GM12878 (cell line): ENCODE measurements around the gene CHRDL1. TPM values are rescaled to one million over a fixed set of nuclear protein-coding genes. Genes with fewer than 3 reads are reported as not detected.

Experiments
- ATAC-seq: fragments of 200-7000 bp; cut with Tn5 transposase; 3 replicates; pipeline ENCODE4 v1.9.1; 2020; ENCODE audit warnings: mild to moderate bottlenecking, moderate library complexity
- BruUV-seq: library from RNA; stranded (reverse); fragments of 400-500 nt; replicated peaks from 2 replicates; lab custom pipeline; 2021; lab: Mats Ljungman, UMichigan
- CTCF ChIA-PET: fragments of 300-600 bp; sonication (Branson Sonifier 250); formaldehyde crosslinking; extraction: SDS; loops from one replicate; lab custom pipeline; 2021; ENCODE audit warnings: inconsistent platforms; lab: Yijun Ruan, JAX
- POLR2A ChIA-PET: fragments of 350-600 bp; formaldehyde crosslinking; extraction: SDS; loops from one replicate; lab custom pipeline; 2021; ENCODE audit warnings: inconsistent platforms; lab: Charles Lee
- RAD21 ChIA-PET: fragments of 300-600 bp; sonication (Branson Sonifier 250); formaldehyde crosslinking; loops from one replicate; lab custom pipeline; 2023; ENCODE audit warnings: antibody characterized with exemption; ENCODE audit not compliant: unreplicated experiment; lab: Charles Lee
- SMC1A ChIA-PET: fragments of 300-600 bp; sonication (Branson Sonifier 250); formaldehyde crosslinking; loops from one replicate; lab custom pipeline; 2023; ENCODE audit not compliant: unreplicated experiment, uncharacterized antibody; lab: Charles Lee
- DNase-seq: peaks from one replicate; pipeline ENCODE4 v3.0.0-alpha.2; 2011; ENCODE audit warnings: low read depth, low spot score
- FAIRE-seq: peaks from 3 replicates; lab custom pipeline; 2011; peaks lifted over from hg19 to GRCh38; lab: Jason Lieb, UNC
- H2AFZ ChIP-seq: 2 replicates; pipeline ENCODE4 v1.6.0; 2011; ENCODE audit warnings: low read depth, low read length, control low read depth; ENCODE audit not compliant: control insufficient read depth
- H3K27ac ChIP-seq: 2 replicates; pipeline ENCODE4 v1.5.1; 2011; ENCODE audit warnings: control low read depth; ENCODE audit not compliant: control insufficient read depth, insufficient read depth
- H3K27me3 ChIP-seq, 2 experiments: replicated peaks in 1 of 2; 2 replicates each; pipeline versions ENCODE4 v1.6.0 to v1.6.1; 2011; ENCODE audit warnings: low read length in 1 of 2; ENCODE audit not compliant: control insufficient read depth in 2 of 2, insufficient read depth in 2 of 2
- H3K36me3 ChIP-seq, 2 experiments: 2 replicates each; pipeline ENCODE4 v1.5.1; 2011; ENCODE audit warnings: low read length in 1 of 2; ENCODE audit not compliant: control insufficient read depth in 2 of 2, insufficient read depth in 2 of 2
- H3K4me1 ChIP-seq: 2 replicates; pipeline ENCODE4 v1.6.1; 2011; ENCODE audit warnings: mild to moderate bottlenecking, low read length, moderate library complexity, mixed read lengths; ENCODE audit not compliant: control insufficient read depth, insufficient read depth
- H3K4me2 ChIP-seq: 2 replicates; pipeline ENCODE4 v1.6.0; 2011; ENCODE audit warnings: control low read depth; ENCODE audit not compliant: control insufficient read depth, insufficient read depth
- H3K4me3 ChIP-seq: fragments of 200-600 bp; sonication (generic); 2 replicates; pipeline ENCODE4 v1.5.1; 2016
- H3K79me2 ChIP-seq: 2 replicates; pipeline ENCODE4 v1.6.0; 2011; ENCODE audit warnings: low read length; ENCODE audit not compliant: control insufficient read depth, insufficient read depth
- H3K9ac ChIP-seq: 2 replicates; pipeline ENCODE4 v1.8.0; 2011; ENCODE audit warnings: low read length, control low read depth, mixed read lengths; ENCODE audit not compliant: control insufficient read depth, insufficient read depth
- H3K9me3 ChIP-seq: replicated peaks from 3 replicates; pipeline ENCODE4 v1.5.1; 2011; ENCODE audit warnings: mild to moderate bottlenecking, low read length; ENCODE audit not compliant: control insufficient read depth, insufficient read depth
- H4K20me1 ChIP-seq: 2 replicates; pipeline ENCODE4 v1.6.0; 2011; ENCODE audit not compliant: control insufficient read depth, insufficient read depth
- ASH2L ChIP-seq: fragments of 300-600, 200-600 bp; sonication (generic); IDR thresholded peaks from 2 replicates; pipeline ENCODE4 v1.6.1; 2017; ENCODE audit warnings: low read depth, mild to moderate bottlenecking, borderline replicate concordance
- ATF7 ChIP-seq: fragments of 450-650 bp; IDR thresholded peaks from 2 replicates; pipeline ENCODE4 v1.6.1; 2016; ENCODE audit warnings: low read depth, mild to moderate bottlenecking
- CBX3 ChIP-seq: fragments of 200-600 bp; sonication (generic); IDR thresholded peaks from 2 replicates; pipeline ENCODE4 v1.6.1; 2016; ENCODE audit warnings: low read depth, borderline replicate concordance
- CHD1 ChIP-seq: IDR thresholded peaks from 2 replicates; pipeline ENCODE4 v1.6.1; 2012; ENCODE audit warnings: low read depth, low read length, improper control_type of control experiment
- CHD4 ChIP-seq: fragments of 200-600 bp; sonication (generic); IDR thresholded peaks from 2 replicates; pipeline ENCODE4 v1.6.1; 2016; ENCODE audit warnings: mild to moderate bottlenecking
- DPF2 ChIP-seq: fragments of 450-650 bp; IDR thresholded peaks from 2 replicates; pipeline ENCODE4 v1.6.1; 2017; ENCODE audit warnings: mild to moderate bottlenecking
- GABPA ChIP-seq: IDR thresholded peaks from 2 replicates; pipeline ENCODE4 v1.6.1; 2014; ENCODE audit warnings: antibody characterized with exemption, low read depth, mild to moderate bottlenecking, inconsistent platforms
- HDAC2 ChIP-seq: fragments of 200-600 bp; sonication (generic); IDR thresholded peaks from 2 replicates; pipeline ENCODE4 v1.6.1; 2017
- MEF2A ChIP-seq: IDR thresholded peaks from 2 replicates; pipeline ENCODE4 v1.6.1; 2011; ENCODE audit warnings: low read depth, mild to moderate bottlenecking, low read length, moderate library complexity; ENCODE audit not compliant: insufficient read depth
- MTA3 ChIP-seq: IDR thresholded peaks from 2 replicates; pipeline ENCODE4 v1.6.1; 2012; ENCODE audit warnings: low read length, inconsistent platforms, borderline replicate concordance
- NBN ChIP-seq: fragments of 450-650 bp; IDR thresholded peaks from 2 replicates; pipeline ENCODE4 v1.6.1; 2016
- PAX5 ChIP-seq: IDR thresholded peaks from 2 replicates; pipeline ENCODE4 v1.6.1; 2011; ENCODE audit warnings: low read depth, low read length, borderline replicate concordance
- POLR2AphosphoS5 ChIP-seq: IDR thresholded peaks from 2 replicates; pipeline ENCODE4 v1.6.1; 2011; ENCODE audit warnings: mild to moderate bottlenecking, low read length, inconsistent platforms
- RBBP5 ChIP-seq: fragments of 200-600 bp; sonication (generic); conservative IDR thresholded peaks from 2 replicates; pipeline ENCODE4 v1.6.1; 2016
- ZNF622 ChIP-seq: fragments of 450-650 bp; IDR thresholded peaks from 2 replicates; pipeline ENCODE4 v1.6.1; 2017; ENCODE audit warnings: mild to moderate bottlenecking, inconsistent platforms
- ZZZ3 ChIP-seq: IDR thresholded peaks from 2 replicates; pipeline ENCODE4 v1.6.1; 2011; ENCODE audit warnings: low read depth; ENCODE audit not compliant: control insufficient read depth, insufficient read length
- WGBS: methylation state at CpG from one replicate; pipeline ENCODE4 v1.1.6; 2016; ENCODE audit warnings: low lambda C conversion rate; ENCODE audit not compliant: insufficient replicate concordance, insufficient coverage; ENCODE audit errors: missing lambda C conversion rate; 5-methylcytosine and 5-hydroxymethylcytosine counted together
- in situ Hi-C: fragments of 300-500 bp; cut with MboI; formaldehyde crosslinking; loops from 9 replicates; pipeline ENCODE4 v1.14.3; 2018; ENCODE audit warnings: mixed read lengths
- intact Hi-C: fragments of 100-400 bp; cut with micrococcal nuclease; formaldehyde crosslinking; loops from one replicate; pipeline ENCODE4 v1.14.2; 2022; ENCODE audit not compliant: unreplicated experiment
- polyA plus RNA-seq, 11 experiments: library from polyadenylated mRNA; depleted of rRNA in 4 of 11; unstranded in 6 of 11; stranded (reverse) in 5 of 11; fragments of >200 nt; fragmentation: Nextera tagmentation in 4 of 11; fragmentation: Illumina TruSeq in 1 of 11; extraction: Ambion mirVana in 4 of 11; extraction: Trizol in 1 of 11; gene quantifications; 1 replicate in 1 of 11; 2 replicates in 10 of 11; pipeline versions ENCODE4 v1.2.1 to v1.2.3, GENCODE V29; 2011 to 2016; ENCODE audit warnings: inconsistent platforms in 2 of 11, missing spikeins in 2 of 11, low read depth in 1 of 11
- total RNA-seq, 4 experiments: library from RNA; depleted of rRNA in 3 of 4; stranded (reverse); fragments of >200 nt in 3 of 4; fragmentation: Illumina TruSeq in 1 of 4; extraction: Trizol in 1 of 4; gene quantifications; 2 replicates each; pipeline versions ENCODE4 v1.2.1 to v1.2.3, GENCODE V29; 2013 to 2021
- TF ChIP-seq, protein P1 (sequence below), 3 experiments: IDR thresholded peaks in 2 of 3; conservative IDR thresholded peaks in 1 of 3; 2 replicates each; pipeline ENCODE4 v1.5.1; 2011; ENCODE audit warnings: low read depth in 3 of 3, low read length in 3 of 3, mild to moderate bottlenecking in 3 of 3, control low read depth in 2 of 3, moderate library complexity in 2 of 3, inconsistent platforms in 1 of 3, mixed read lengths in 1 of 3; ENCODE audit not compliant: control insufficient read depth in 2 of 3, insufficient read depth in 1 of 3; ENCODE audit errors: extremely low read depth in 1 of 3
- TF ChIP-seq, protein P2 (sequence below): IDR thresholded peaks from 2 replicates; pipeline ENCODE4 v1.6.1; 2011; ENCODE audit warnings: borderline replicate concordance, low read depth, mild to moderate bottlenecking, moderate library complexity, low read length; ENCODE audit not compliant: insufficient read depth, poor library complexity, severe bottlenecking
- TF ChIP-seq, protein P3 (sequence below): fragments of 450-650 bp; formaldehyde crosslinking; IDR thresholded peaks from 2 replicates; pipeline ENCODE4 v1.5.0; 2022; ENCODE audit warnings: mild to moderate bottlenecking, missing genetic modification characterization

Gene CHRDL1
- total and polyA plus RNA-seq, 10 of the 15 experiments (the other 5 are each of a cell fraction or from before 2014, with no cell fraction given), result 0.05 to 0.47 (median 0.25) TPM

DNA sequence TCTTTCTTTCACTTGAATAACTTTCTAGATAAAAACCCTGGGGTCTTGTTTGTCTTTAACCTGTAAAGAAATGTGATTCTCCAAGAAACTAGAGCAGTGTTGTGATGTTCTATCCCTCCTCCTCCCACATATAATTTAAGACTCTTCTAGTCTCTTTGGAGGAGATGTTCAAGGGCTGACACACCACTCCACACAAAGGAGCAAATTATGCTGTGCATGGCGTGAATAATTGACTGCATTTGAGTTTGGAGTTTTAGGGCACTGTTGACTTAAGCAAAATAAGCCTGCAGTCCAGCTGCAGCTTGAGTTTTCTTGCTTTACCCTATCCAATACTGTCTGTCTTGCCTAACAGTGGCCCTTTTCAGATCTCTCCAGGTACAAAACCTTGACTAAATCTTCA, 119.7 kb downstream of the CHRDL1 start:
- ChIA-PET RAD21 (no interaction called here), CTCF (interaction anchor here (0.6 kb wide), 1 partner anchor 24 kb away, joined by 3 read pairs; no protein-coding TSS in a partner anchor), POLR2A (no interaction called here), SMC1A (interaction anchor here (1.5 kb wide), 1 partner anchor 24 kb away, joined by 4 read pairs; no protein-coding TSS in a partner anchor)
- in situ Hi-C loops (loop anchor here (25.0 kb wide), 1 partner anchor 514 kb away; no protein-coding TSS in a partner anchor), intact Hi-C loops (no loop called here)
- FAIRE-seq, result no peak
- BruUV-seq, result no TSS peak
- Histone ChIP-seq H2AFZ (no peak overlapping the region), H3K79me2 (no peaks in the 10 kb centered on the region), H4K20me1 (no peaks in the 10 kb centered on the region), H3K27me3 (0 out of 4 replicates have a peak, but pooled peaks cover 0 to 5% of the 10 kb centered on the region in 2 experiments), H3K36me3 (no peaks in the 10 kb centered on the region), H3K4me3 (no peak overlapping the region), H3K4me2 (no peak overlapping the region), H3K27ac (no peak overlapping the region), H3K9me3 (no peaks in the 10 kb centered on the region), H3K4me1 (no peaks in the 10 kb centered on the region), H3K9ac (no peak overlapping the region)
- 0% methylated on average over 1 of the region's 1 CpG for WGBS
- DNase-seq, result no peak
- ATAC-seq, result no peak
- TF ChIP-seq CBX3 (no peak), MEF2A (no peak), ZZZ3 (no peak), POLR2AphosphoS5 (no peak), PAX5 (no peak), DPF2 (no peak), HDAC2 (no peak), RBBP5 (no peak), ATF7 (no peak), GABPA (no peak), ZNF622 (no peak), CHD1 (no peak), NBN (no peak), CHD4 (no peak), ASH2L (no peak), MTA3 (no peak)
- TF ChIP-seq, protein P1, sequence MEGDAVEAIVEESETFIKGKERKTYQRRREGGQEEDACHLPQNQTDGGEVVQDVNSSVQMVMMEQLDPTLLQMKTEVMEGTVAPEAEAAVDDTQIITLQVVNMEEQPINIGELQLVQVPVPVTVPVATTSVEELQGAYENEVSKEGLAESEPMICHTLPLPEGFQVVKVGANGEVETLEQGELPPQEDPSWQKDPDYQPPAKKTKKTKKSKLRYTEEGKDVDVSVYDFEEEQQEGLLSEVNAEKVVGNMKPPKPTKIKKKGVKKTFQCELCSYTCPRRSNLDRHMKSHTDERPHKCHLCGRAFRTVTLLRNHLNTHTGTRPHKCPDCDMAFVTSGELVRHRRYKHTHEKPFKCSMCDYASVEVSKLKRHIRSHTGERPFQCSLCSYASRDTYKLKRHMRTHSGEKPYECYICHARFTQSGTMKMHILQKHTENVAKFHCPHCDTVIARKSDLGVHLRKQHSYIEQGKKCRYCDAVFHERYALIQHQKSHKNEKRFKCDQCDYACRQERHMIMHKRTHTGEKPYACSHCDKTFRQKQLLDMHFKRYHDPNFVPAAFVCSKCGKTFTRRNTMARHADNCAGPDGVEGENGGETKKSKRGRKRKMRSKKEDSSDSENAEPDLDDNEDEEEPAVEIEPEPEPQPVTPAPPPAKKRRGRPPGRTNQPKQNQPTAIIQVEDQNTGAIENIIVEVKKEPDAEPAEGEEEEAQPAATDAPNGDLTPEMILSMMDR (IDR thresholded peaks at IDR 0.05 in 2 of 3, conservative IDR thresholded peaks at IDR 0.05 in 1 of 3; ENCODE audit: control insufficient read depth in 2 of 3, extremely low read depth in 1 of 3, insufficient read depth in 1 of 3, low read depth in 3 of 3, low read length in 3 of 3), result no peak
- TF ChIP-seq, protein P2, sequence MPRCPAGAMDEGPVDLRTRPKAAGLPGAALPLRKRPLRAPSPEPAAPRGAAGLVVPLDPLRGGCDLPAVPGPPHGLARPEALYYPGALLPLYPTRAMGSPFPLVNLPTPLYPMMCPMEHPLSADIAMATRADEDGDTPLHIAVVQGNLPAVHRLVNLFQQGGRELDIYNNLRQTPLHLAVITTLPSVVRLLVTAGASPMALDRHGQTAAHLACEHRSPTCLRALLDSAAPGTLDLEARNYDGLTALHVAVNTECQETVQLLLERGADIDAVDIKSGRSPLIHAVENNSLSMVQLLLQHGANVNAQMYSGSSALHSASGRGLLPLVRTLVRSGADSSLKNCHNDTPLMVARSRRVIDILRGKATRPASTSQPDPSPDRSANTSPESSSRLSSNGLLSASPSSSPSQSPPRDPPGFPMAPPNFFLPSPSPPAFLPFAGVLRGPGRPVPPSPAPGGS, result no peak
- TF ChIP-seq, protein P3, sequence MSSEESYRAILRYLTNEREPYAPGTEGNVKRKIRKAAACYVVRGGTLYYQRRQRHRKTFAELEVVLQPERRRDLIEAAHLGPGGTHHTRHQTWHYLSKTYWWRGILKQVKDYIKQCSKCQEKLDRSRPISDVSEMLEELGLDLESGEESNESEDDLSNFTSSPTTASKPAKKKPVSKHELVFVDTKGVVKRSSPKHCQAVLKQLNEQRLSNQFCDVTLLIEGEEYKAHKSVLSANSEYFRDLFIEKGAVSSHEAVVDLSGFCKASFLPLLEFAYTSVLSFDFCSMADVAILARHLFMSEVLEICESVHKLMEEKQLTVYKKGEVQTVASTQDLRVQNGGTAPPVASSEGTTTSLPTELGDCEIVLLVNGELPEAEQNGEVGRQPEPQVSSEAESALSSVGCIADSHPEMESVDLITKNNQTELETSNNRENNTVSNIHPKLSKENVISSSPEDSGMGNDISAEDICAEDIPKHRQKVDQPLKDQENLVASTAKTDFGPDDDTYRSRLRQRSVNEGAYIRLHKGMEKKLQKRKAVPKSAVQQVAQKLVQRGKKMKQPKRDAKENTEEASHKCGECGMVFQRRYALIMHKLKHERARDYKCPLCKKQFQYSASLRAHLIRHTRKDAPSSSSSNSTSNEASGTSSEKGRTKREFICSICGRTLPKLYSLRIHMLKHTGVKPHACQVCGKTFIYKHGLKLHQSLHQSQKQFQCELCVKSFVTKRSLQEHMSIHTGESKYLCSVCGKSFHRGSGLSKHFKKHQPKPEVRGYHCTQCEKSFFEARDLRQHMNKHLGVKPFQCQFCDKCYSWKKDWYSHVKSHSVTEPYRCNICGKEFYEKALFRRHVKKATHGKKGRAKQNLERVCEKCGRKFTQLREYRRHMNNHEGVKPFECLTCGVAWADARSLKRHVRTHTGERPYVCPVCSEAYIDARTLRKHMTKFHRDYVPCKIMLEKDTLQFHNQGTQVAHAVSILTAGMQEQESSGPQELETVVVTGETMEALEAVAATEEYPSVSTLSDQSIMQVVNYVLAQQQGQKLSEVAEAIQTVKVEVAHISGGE, result no peak
